Upper lobe of right lung (tissue), 1 donor: ENCODE results near the gene PPP2R2C. TPM values are rescaled to one million over a fixed set of nuclear protein-coding genes. Genes with fewer than 3 reads are reported as not detected.

Source experiments
- ATAC-seq: fragments of 200-7000 bp; cut with Tn5 transposase; one replicate; pipeline ENCODE4 v1.9.1; 2020; ENCODE audit warnings: mild to moderate bottlenecking, moderate library complexity
- DNase-seq: peaks from one replicate; pipeline ENCODE4 v3.0.0-alpha.2; 2020
- H3K27ac ChIP-seq: fragments of 200-600 bp; one replicate; pipeline ENCODE4 v1.8.0; 2022
- H3K27me3 ChIP-seq: fragments of 200-600 bp; one replicate; pipeline ENCODE4 v1.8.0; 2022; ENCODE audit warnings: mild to moderate bottlenecking
- H3K36me3 ChIP-seq: fragments of 200-600 bp; one replicate; pipeline ENCODE4 v1.8.0; 2022
- H3K4me1 ChIP-seq: fragments of 200-600 bp; one replicate; pipeline ENCODE4 v1.8.0; 2022
- H3K4me3 ChIP-seq: fragments of 200-600 bp; one replicate; pipeline ENCODE4 v1.8.0; 2022; ENCODE audit warnings: mild to moderate bottlenecking
- H3K9me3 ChIP-seq: fragments of 200-600 bp; one replicate; pipeline ENCODE4 v1.8.0; 2022
- intact Hi-C: fragments of 100-400 bp; cut with DNase I; formaldehyde crosslinking; loops from one replicate; pipeline ENCODE4 v1.11.0; 2022
- total RNA-seq: library from RNA; stranded (reverse); fragmentation: NEBNext Ultra II Directional; extraction: Animal tissue kit (Norgen Biotek cat#: 25700); gene quantifications from one replicate; pipeline ENCODE4 v1.2.1, GENCODE V29; 2021
- TF ChIP-seq, protein P1 (sequence below): fragments of 200-600 bp; IDR thresholded peaks from one replicate; pipeline ENCODE4 v1.8.0; 2022; ENCODE audit warnings: antibody characterized with exemption
- donor health status: DM: no; HTN: yes; CAD: no; lungs with severe emphysema.

The PPP2R2C gene
- total RNA-seq, 1 donor from 2014 or later, result 0.09 TPM

- intact Hi-C loops, result loop anchor here (5.0 kb wide), 1 partner anchor 73 kb away; no protein-coding TSS in a partner anchor
- Histone ChIP-seq H3K4me3 (no peak overlapping the region), H3K27ac (peak overlapping the region; percentile 77), H3K9me3 (no peaks in the 10 kb centered on the region), H3K27me3 (peaks cover 9% of the 10 kb centered on the region), H3K4me1 (peaks cover 16% of the 10 kb centered on the region), H3K36me3 (no peaks in the 10 kb centered on the region)
- ATAC-seq (peak; percentile 83), DNase-seq (peak; percentile 82)
- TF ChIP-seq, protein P1, sequence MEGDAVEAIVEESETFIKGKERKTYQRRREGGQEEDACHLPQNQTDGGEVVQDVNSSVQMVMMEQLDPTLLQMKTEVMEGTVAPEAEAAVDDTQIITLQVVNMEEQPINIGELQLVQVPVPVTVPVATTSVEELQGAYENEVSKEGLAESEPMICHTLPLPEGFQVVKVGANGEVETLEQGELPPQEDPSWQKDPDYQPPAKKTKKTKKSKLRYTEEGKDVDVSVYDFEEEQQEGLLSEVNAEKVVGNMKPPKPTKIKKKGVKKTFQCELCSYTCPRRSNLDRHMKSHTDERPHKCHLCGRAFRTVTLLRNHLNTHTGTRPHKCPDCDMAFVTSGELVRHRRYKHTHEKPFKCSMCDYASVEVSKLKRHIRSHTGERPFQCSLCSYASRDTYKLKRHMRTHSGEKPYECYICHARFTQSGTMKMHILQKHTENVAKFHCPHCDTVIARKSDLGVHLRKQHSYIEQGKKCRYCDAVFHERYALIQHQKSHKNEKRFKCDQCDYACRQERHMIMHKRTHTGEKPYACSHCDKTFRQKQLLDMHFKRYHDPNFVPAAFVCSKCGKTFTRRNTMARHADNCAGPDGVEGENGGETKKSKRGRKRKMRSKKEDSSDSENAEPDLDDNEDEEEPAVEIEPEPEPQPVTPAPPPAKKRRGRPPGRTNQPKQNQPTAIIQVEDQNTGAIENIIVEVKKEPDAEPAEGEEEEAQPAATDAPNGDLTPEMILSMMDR, result no peak
Measured at GRCh38 chr4:6324999-6325787, 147.2 kb downstream of the PPP2R2C start.

DNA sequence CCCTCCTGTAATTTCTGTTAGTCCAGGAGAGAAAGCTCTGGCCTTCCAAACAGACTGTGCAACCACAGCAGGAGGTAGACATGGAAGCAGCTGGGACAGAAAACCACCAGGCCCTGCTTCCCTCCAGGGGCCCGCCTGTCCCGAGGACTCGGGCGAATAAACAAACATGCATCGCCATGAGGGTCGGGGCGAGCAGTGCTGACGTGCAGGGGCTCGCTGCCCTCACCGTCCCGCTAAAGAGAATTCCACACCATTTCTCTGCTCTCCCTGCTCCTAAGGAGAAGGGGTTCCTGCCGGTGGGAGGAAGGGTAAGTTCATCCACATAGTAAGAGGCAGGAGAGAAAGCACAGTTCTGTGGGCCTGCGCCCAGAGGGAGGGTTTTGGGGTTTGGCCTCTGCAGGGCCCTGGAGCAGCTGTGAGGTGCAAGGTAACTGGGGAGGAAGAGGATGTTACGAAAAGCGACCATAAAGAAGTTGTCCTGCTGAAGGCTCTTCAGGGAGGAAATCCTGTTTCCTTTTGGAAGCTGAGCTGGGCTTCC lies 147.9 kb downstream of the PPP2R2C start:
- TF ChIP-seq, protein P1, result no peak
- no peak overlapping the region for H3K4me3 ChIP-seq
- H3K27me3 ChIP-seq, result peaks cover 9% of the 10 kb centered on the region
- ATAC-seq, result no peak
- DNase-seq, result no peak
- no peaks in the 10 kb centered on the region for H3K9me3 ChIP-seq
- H3K27ac ChIP-seq, result peak overlapping the region; percentile 77
- peaks cover 16% of the 10 kb centered on the region for H3K4me1 ChIP-seq
- no peaks in the 10 kb centered on the region for H3K36me3 ChIP-seq
- intact Hi-C loops, result no loop called here

DNA sequence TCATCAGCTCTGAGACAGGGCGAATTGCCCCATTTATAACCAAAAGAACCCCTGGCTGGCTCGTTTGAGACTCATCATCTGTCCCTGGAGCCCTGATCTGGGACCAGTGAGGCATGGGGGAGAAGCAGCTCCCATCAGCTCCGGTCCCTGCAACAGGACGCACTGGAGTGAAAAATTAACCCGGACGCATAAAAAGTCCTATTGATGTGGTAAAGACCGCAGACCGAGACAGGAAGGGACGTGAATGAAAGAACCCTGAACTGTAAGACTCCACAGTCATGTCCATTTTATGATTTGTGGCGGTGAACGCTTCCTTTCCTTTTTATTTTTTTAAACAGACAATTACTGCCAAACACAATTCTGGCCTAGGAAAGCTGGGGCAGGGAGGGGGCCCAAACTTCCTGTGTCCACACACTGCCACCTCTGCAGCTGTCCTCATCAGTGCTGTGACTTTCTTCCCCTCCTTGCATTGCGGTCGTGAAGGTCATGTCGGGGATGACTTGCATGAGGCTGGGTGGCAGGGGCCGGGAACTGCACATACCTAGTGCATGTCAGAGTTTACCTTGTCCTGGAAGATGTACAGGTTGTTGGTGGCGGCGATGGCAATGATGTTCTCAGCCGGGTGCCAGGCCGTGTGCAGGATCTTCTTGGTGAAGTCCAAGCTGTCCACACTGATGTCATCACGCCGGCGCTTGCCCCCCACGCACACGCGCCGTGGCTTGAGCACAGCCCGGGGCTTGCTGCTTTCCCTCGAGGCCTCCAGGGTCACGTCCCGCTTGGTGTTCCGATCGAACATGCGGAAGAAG lies 149.4 kb downstream of the PPP2R2C start:
- H3K27me3 ChIP-seq, result peaks cover 4% of the 10 kb centered on the region
- H3K9me3 ChIP-seq, result no peaks in the 10 kb centered on the region
- TF ChIP-seq, protein P1, result no peak
- no peak for ATAC-seq
- H3K4me1 ChIP-seq, result peaks cover 16% of the 10 kb centered on the region
- intact Hi-C loops, result no loop called here
- no peak for DNase-seq
- no peak overlapping the region for H3K27ac ChIP-seq
- H3K4me3 ChIP-seq, result no peak overlapping the region
- H3K36me3 ChIP-seq, result no peaks in the 10 kb centered on the region

DNA sequence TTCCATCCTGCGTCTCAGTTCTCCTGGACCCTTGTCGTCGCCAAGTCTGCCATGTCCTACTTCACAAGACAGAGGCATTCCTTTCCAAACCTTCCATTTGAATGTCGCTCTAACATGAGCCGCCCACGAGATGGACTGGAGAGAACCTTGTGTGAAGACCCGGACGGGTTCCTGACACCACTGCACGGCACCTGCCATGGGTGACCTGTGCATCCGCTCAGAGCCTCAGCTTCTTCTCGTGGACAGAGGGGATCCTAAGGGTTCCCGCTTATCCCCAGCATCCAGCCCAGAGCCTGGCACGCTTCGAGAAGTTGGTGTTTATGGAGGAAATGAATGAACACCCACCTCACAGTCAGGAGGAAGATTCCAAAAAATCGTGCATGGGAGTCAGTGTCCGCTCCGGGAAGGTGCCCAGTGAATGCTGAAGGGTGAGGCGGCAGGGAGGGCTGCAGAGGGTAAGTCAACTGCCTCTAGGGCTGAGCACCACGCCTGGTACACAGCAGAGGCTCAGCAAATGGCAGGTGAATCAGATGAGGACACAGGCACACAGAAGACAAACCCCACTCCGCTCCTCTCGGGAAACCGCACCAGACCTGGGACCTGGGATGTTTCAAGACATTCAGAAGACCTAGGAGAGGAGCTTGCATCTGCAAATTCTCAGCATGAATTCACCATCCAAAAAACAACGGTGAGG lies 150.2 kb downstream of the PPP2R2C start:
- no peak for DNase-seq
- Histone ChIP-seq H3K27me3 (peaks cover 4% of the 10 kb centered on the region), H3K27ac (no peak overlapping the region), H3K9me3 (no peaks in the 10 kb centered on the region), H3K4me1 (peaks cover 16% of the 10 kb centered on the region), H3K36me3 (no peaks in the 10 kb centered on the region), H3K4me3 (no peak overlapping the region)
- intact Hi-C loops, result no loop called here
- no peak for ATAC-seq
- TF ChIP-seq, protein P1, result no peak

DNA sequence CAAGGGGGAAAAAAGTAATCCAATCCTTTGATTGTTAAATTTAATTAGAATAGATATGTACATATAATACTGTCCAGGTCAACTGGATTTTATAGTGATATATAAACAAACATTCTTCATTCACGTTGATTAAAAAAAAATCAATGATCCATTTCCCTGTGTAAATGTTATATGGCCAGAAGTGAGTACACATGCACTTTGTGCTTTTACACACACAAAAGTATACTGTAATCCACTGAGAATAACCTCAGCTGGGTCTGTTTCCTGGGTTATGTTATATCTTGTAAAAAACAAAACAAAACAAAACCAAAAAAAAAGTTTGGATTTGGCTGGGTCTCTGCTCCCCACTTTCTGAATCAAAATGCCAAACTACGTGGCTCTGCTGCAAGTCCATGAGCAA lies 151.1 kb downstream of the PPP2R2C start:
- Histone ChIP-seq H3K4me1 (peaks cover 16% of the 10 kb centered on the region), H3K27me3 (no peaks in the 10 kb centered on the region), H3K36me3 (no peaks in the 10 kb centered on the region), H3K9me3 (no peaks in the 10 kb centered on the region), H3K27ac (no peak overlapping the region), H3K4me3 (no peak overlapping the region)
- ATAC-seq (no peak), DNase-seq (no peak)
- intact Hi-C loops, result no loop called here
- TF ChIP-seq, protein P1, result no peak
